ENCODE measurements around the gene PCDHGA4.
"Not testable (repeated sequence)": the region's sequence is repeated elsewhere in the genome, so short reads cannot be mapped to it uniquely, and the experiment has no call there.

Gene PCDHGA4

DNA sequence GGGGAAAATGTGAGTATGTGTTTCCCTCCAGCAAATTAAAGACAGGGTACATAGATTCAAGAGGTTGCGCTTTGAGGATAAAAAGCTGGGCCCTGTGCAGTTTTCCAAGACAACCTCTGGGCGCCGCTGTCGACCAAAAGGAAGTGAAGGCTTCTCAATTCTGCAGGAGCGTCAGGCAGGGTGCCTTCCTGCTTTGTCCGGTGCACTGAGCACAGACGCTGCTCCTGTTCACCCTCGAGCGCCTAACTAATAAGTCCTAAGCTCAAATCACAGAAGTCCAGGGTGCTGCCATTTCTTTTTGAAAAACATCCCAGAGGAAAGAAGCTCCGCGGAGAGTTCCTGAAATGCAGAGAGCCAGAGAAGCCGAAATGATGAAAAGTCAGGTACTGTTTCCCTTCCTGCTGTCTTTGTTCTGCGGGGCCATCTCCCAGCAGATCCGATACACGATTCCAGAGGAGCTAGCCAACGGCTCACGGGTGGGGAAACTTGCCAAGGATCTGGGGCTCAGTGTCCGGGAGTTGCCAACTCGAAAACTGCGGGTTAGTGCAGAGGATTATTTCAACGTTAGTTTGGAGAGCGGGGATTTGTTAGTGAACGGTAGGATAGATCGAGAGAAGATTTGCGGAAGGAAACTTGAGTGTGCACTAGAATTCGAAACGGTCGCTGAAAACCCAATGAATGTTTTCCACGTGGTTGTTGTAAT, 4.8 kb upstream of the PCDHGA4 start, which contains the start of gene PCDHGB1:
PCDHGB1 (plus strand) TSS at position 183 of the 703 bp plus-strand sequence; CDS start at position 345, 162 bp downstream.
- DNase-seq: no peak

DNA sequence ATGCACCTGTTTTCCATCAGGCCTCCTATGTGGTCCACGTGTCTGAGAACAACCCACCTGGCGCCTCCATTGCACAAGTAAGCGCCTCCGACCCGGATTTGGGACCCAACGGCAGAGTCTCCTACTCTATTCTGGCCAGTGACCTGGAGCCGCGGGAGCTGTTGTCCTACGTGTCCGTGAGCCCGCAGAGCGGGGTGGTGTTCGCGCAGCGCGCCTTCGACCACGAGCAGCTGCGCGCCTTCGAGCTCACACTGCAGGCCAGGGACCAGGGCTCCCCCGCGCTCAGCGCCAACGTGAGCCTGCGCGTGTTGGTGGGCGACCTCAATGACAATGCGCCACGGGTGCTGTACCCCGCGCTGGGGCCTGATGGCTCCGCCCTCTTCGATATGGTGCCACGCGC, 3.2 kb upstream of the PCDHGA4 start:
- DNase-seq: no peak

GRCh38 chr5:141355641-141356040, 820 bp downstream of the PCDHGA4 start:
- no peak for DNase-seq

DNA sequence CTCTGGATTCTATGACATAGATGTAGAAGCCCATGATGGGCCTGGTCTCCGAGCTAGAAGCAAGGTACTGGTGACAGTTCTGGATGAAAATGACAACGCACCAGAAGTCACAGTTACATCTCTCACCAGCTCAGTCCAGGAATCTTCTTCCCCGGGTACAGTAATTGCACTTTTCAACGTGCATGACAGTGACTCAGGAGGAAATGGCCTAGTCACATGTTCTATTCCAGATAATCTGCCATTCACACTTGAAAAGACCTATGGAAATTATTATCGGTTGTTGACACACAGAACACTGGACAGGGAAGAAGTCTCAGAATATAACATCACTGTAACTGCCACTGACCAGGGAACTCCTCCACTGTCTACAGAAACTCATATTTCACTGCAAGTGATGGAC, 1.3 kb downstream of the PCDHGA4 start:
- no peak for DNase-seq

DNA sequence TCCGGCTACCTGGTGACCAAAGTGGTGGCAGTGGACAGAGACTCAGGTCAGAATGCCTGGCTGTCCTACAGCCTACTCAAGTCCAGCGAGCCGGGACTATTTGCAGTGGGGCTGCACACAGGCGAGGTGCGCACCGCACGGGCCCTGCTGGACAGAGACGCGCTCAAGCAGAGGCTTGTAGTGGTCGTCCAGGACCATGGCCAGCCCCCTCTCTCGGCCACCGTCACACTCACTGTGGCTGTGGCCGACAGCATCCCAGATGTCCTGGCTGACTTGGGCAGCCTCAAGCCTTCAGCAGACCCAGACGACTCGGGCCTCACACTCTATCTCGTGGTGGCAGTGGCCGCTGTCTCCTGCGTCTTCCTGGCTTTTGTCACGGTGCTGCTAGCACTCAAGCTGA, 2.1 kb downstream of the PCDHGA4 start:
- no peak for DNase-seq

GRCh38 chr5:141359790-141360426, 5.1 kb downstream of the PCDHGA4 start, which contains the start of gene PCDHGB2:
Gene PCDHGB2, plus strand, starts transcription at chr5:141359994. Its CDS starts 142 bp downstream, at chr5:141360136.
- DNase-seq: no peak

GRCh38 chr5:141360685-141361084, 5.9 kb downstream of the PCDHGA4 start:
- no peak for DNase-seq

GRCh38 chr5:141362719-141363118, 7.9 kb downstream of the PCDHGA4 start:
- DNase-seq: no peak

- DNase-seq: no peak
These were observed 9.3 kb downstream of the PCDHGA4 start, which contains the start of gene PCDHGA5 for GRCh38 chr5:141363952-141364660. Gene PCDHGA5, plus strand, starts transcription at chr5:141364162. Its CDS starts 169 bp downstream, at chr5:141364331.

- DNase-seq: no peak
These were observed 11.4 kb downstream of the PCDHGA4 start for GRCh38 chr5:141366016-141366896.

GRCh38 chr5:141369994-141370848, 15.4 kb downstream of the PCDHGA4 start, which contains the start of gene PCDHGB3:
Gene PCDHGB3, plus strand, starts transcription at chr5:141370242. Its CDS starts 153 bp downstream, at chr5:141370395.
- DNase-seq: no peak

DNA sequence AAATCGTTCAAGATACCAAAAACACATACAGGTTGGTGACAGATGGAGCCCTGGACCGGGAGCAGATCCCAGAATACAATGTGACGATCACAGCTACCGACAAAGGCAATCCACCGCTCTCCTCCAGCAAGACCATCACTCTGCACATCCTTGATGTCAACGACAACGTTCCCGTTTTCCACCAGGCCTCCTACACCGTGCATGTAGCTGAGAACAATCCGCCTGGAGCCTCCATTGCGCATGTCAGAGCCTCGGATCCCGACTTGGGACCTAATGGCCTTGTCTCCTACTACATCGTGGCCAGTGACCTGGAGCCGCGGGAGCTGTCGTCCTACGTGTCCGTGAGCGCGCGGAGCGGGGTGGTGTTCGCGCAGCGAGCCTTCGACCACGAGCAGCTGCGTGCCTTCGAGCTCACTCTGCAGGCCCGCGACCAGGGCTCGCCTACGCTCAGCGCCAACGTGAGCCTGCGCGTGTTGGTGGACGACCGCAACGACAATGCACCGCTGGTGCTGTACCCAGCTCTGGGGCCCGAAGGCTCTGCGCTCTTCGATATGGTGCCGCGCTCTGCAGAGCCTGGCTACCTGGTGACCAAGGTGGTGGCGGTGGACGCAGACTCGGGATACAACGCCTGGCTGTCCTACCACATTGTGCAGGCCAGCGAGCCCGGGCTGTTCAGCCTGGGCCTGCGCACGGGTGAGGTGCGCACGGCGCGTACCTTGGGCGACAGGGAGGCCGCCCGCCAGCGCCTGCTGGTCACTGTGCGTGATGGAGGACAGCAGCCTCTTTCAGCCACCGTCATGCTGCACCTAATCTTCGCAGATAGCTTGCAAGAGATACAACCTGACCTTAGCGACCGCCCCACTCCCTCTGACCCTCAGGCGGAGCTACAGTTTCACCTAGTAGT, 17.0 kb downstream of the PCDHGA4 start:
- DNase-seq: no peak

DNA sequence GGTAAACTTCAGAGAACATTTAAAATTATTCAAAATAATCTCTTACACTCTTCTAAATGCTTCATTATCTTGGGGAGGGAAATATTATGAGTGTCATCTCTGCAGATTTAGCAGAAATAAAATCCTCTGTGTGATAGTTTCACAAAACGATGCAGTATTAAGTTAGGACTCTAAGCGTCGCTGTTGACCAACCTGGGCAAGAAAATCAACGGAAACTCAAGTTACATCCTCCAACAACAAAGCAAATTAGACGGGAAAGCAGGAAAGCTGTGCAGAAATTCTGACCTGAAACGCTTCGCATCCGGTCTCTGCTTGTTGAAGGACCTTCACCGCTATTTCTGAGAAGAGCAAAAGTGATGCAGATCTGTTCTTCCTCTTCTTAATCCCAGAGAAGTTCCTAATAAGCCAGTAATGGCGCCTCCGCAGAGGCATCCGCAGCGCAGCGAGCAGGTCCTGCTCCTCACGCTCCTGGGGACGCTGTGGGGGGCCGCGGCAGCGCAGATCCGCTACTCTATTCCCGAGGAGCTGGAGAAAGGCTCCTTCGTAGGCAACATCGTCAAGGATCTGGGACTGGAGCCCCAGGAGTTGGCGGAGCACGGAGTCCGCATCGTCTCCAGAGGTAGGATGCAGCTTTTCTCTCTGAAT, 19.0 kb downstream of the PCDHGA4 start, which contains the start of gene PCDHGA6:
PCDHGA6 (plus strand) TSS at position 219 of the 645 bp plus-strand sequence; CDS start at position 412, 193 bp downstream.
- DNase-seq: no peak

DNA sequence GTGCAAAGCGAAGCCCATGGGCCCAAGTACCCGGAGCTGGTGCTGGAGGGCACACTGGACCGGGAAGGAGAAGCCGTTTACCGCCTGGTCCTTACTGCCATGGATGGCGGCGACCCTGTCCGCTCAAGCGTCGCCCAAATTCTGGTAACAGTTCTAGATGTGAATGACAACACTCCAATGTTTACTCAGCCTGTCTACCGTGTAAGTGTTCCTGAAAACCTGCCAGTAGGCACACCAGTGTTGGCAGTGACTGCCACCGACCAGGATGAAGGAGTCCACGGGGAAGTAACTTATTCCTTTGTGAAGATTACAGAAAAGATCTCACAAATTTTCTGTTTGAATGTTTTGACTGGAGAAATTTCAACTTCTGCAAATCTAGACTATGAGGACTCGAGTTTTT, 19.8 kb downstream of the PCDHGA4 start:
- no peak for DNase-seq

GRCh38 chr5:141375444-141376155, 20.8 kb downstream of the PCDHGA4 start:
- DNase-seq: not testable (repeated sequence)

DNA sequence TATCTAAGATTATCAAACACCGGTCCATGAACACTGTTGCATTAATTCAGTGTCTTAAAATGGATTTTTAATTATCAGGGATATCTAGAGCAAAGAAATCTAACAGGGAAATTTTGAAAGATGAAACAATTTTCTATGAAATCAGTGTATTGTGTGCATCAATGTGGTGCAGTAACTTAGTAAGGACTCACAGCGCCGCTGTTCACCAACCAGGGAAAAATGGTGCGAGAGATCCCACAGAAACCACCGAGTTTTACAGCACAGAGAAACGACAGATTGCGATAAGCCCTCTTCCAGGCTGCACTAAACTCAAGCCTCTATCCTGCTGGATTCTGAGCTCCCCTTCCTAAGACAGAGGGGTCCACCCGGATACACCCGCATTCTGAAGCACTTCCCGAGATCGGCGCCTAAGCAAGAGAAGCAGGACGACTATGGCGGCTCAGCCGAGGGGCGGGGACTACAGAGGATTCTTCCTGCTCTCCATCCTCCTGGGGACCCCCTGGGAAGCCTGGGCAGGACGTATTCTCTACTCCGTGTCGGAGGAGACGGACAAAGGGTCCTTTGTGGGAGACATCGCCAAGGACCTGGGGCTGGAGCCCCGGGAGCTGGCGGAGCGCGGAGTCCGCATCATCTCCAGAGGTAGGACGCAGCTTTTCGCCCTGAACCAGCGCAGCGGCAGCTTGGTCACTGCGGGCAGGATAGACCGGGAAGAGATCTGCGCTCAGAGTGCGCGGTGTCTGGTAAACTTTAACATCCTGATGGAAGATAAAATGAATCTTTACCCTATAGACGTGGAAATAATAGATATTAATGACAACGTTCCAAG, 27.9 kb downstream of the PCDHGA4 start, which contains the start of gene PCDHGA7:
PCDHGA7 (plus strand) TSS at position 274 of the 826 bp plus-strand sequence; CDS start at position 432, 158 bp downstream.
- no peak for DNase-seq

DNA sequence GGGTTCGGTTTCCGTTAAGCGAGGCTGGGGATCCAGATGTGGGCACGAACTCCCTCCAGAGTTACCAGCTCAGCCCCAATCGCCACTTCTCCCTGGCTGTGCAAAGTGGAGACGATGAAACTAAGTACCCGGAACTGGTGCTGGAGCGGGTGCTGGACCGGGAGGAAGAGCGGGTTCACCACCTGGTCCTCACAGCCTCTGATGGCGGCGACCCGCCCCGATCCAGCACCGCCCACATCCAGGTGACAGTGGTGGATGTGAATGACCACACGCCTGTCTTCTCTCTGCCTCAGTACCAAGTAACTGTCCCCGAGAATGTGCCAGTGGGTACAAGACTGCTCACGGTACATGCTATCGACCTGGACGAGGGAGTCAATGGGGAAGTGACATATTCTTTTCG, 28.5 kb downstream of the PCDHGA4 start:
- DNase-seq: no peak
